ENCODE results near the gene RALGPS1.

DNA sequence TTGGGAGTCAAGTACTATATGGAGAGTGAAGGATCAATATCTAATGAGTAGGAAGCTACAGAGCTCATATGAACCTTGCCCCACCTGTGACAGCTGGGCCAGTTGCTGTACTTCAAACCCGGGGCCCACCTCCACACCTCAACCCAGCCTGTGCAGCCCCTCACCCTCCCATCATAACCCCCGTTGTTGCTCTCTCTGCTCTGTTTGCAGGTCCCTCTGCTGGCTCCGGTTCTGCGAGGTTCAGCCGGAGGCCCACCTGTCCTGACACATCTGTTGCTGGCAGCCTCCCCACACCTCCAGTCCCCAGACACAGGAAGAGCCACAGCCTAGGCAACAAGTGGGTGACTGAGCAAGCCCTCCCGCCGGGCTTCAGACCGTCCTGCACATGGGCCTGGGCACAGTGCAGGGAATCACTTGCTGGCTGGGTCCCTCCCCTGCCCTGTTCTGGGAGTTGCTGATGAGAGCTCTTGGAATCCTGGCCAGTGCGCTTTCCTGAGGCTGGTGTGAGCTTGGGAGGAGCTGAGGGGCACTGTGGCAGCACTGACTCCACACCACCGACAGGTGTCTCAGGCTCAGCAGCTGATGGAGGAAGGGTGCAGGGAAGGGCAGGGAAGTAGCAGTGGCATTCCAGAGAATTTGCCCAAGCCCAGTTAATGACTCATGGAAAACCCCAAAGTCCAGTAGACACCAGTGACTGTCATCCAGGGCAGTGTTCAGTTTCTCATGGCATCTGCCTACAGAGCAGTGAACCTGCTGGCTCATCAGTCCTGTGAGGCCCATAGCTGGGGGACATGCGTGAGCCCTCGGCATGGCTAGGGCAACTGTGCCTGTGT is 280.5 kb downstream of the RALGPS1 start:
- TF ChIP-seq EZH2phosphoT487 (IDR thresholded peaks at IDR 0.05; ENCODE audit: low read length): no peak
- TF ChIP-seq, protein P1, sequence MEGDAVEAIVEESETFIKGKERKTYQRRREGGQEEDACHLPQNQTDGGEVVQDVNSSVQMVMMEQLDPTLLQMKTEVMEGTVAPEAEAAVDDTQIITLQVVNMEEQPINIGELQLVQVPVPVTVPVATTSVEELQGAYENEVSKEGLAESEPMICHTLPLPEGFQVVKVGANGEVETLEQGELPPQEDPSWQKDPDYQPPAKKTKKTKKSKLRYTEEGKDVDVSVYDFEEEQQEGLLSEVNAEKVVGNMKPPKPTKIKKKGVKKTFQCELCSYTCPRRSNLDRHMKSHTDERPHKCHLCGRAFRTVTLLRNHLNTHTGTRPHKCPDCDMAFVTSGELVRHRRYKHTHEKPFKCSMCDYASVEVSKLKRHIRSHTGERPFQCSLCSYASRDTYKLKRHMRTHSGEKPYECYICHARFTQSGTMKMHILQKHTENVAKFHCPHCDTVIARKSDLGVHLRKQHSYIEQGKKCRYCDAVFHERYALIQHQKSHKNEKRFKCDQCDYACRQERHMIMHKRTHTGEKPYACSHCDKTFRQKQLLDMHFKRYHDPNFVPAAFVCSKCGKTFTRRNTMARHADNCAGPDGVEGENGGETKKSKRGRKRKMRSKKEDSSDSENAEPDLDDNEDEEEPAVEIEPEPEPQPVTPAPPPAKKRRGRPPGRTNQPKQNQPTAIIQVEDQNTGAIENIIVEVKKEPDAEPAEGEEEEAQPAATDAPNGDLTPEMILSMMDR (IDR thresholded peaks at IDR 0.05; ENCODE audit: low read length): no peak
